Uterus (tissue), 4 donors: ENCODE data around the gene RRP36. TPM values are rescaled to one million over a fixed set of nuclear protein-coding genes. Genes with fewer than 3 reads are reported as not detected.

ENCODE experiments used
- DNase-seq, 2 donors: peaks; one replicate each; pipeline ENCODE4 v3.0.0-alpha.2; 2019 to 2020
- H3K27ac ChIP-seq, 2 donors: fragments of 200-600 bp; sonication (generic); 1 replicate in 1 of 2; 2 replicates in 1 of 2; pipeline ENCODE4 v1.5.1; 2016 to 2018
- H3K27me3 ChIP-seq, 2 donors: fragments of 200-600 bp; sonication (generic); one replicate each; pipeline ENCODE4 v1.5.1; 2018 to 2019; ENCODE audit warnings: control low read depth in 1 of 2
- H3K36me3 ChIP-seq, 2 donors: fragments of 200-600 bp; sonication (generic); one replicate each; pipeline ENCODE4 v1.5.1; 2019; ENCODE audit warnings: control low read depth in 1 of 2
- H3K4me1 ChIP-seq, 2 donors: fragments of 200-600 bp; sonication (generic); one replicate each; pipeline ENCODE4 v1.5.1; 2018 to 2019; ENCODE audit warnings: control low read depth in 1 of 2
- H3K4me3 ChIP-seq, 2 donors: fragments of 200-600 bp; sonication (generic); 1 replicate in 1 of 2; 2 replicates in 1 of 2; pipeline ENCODE4 v1.5.1; 2018 to 2019; ENCODE audit warnings: mild to moderate bottlenecking in 1 of 2
- H3K9me3 ChIP-seq, 2 donors: fragments of 200-600 bp; sonication (generic); one replicate each; pipeline ENCODE4 v1.5.1; 2019; ENCODE audit warnings: control low read depth in 1 of 2
- CTCF ChIP-seq, 4 experiments: fragments of 200-600 bp in 2 of 4; fragments of 450-650 bp in 2 of 4; sonication (generic) in 2 of 4; IDR thresholded peaks; one replicate each; pipeline ENCODE4 v1.5.1; 2016 to 2019; ENCODE audit warnings: antibody characterized with exemption in 4 of 4, mild to moderate bottlenecking in 2 of 4, moderate library complexity in 1 of 4
- POLR2A ChIP-seq, 2 donors: fragments of 450-650 bp; IDR thresholded peaks; one replicate each; pipeline ENCODE4 v1.6.1; 2016; ENCODE audit warnings: antibody characterized with exemption in 2 of 2, mild to moderate bottlenecking in 1 of 2, moderate library complexity in 1 of 2
- intact Hi-C: fragments of 100-400 bp; cut with DNase I; formaldehyde crosslinking; loops from one replicate; pipeline ENCODE4 v1.15.1; 2023; ENCODE audit warnings: low total_unique reads
- total RNA-seq, 4 donors: library from RNA; depleted of rRNA in 3 of 4; stranded (reverse); fragments of >200 nt in 3 of 4; gene quantifications; one replicate each; pipeline versions ENCODE4 v1.1.0 to v1.2.4, GENCODE V29; 2014 to 2023
- donor health status: DM: yes; HTN: yes; CAD: no.

The RRP36 gene
- total RNA-seq, 4 donors from 2014 or later = 30.5 to 57.2 (median 45.9) TPM

GRCh38 chr6:43074847-43075669 is 53.6 kb downstream of the RRP36 start:
- H3K4me3 ChIP-seq = peak overlapping the region; percentile 69 to 80
- H3K9me3 ChIP-seq = no peaks in the 10 kb centered on the region
- peaks cover 0 to 4% of the 10 kb centered on the region in 2 donors for H3K4me1 ChIP-seq
- H3K27me3 ChIP-seq = no peaks in the 10 kb centered on the region
- DNase-seq = peak; percentile 88 to 92
- no peak for TF ChIP-seq CTCF (IDR thresholded peaks at IDR 0.05)
- no peak for TF ChIP-seq POLR2A (IDR thresholded peaks at IDR 0.05)
- H3K27ac ChIP-seq = peak overlapping the region; percentile 85 to 94
- no peaks in the 10 kb centered on the region for H3K36me3 ChIP-seq
- intact Hi-C loops = loop anchor here (10.0 kb wide), 1 partner anchor 50 kb away; no protein-coding TSS in a partner anchor

GRCh38 chr6:43075670-43076463 is 54.4 kb downstream of the RRP36 start, which contains the start of gene PTK7:
TSS of gene PTK7 (plus strand) at chr6:43076314. CDS start at chr6:43076489, 175 bp downstream.
- intact Hi-C loops = loop anchor here (10.0 kb wide), 1 partner anchor 49 kb away; no protein-coding TSS in a partner anchor
- Histone ChIP-seq H3K4me3 (peak within 1 kb of the TSS; percentile 69 to 80), H3K27me3 (no peaks in the 10 kb centered on the region), H3K36me3 (no peaks in the 10 kb centered on the region), H3K9me3 (no peaks in the 10 kb centered on the region), H3K27ac (peak within 1 kb of the TSS; percentile 85 to 94), H3K4me1 (peaks cover 0 to 4% of the 10 kb centered on the region in 2 donors)
- TF ChIP-seq POLR2A (IDR thresholded peaks at IDR 0.05) = peak in 1 of 2 donors; percentile 60
- TF ChIP-seq CTCF (IDR thresholded peaks at IDR 0.05) = no peak
- DNase-seq = peak; percentile 69 to 79

GRCh38 chr6:43076464-43077332 is 55.3 kb downstream of the RRP36 start:
- H3K4me1 ChIP-seq = peaks cover 0 to 4% of the 10 kb centered on the region in 2 donors
- H3K9me3 ChIP-seq = no peaks in the 10 kb centered on the region
- intact Hi-C loops = loop anchor here (10.0 kb wide), 1 partner anchor 48 kb away; no protein-coding TSS in a partner anchor
- no peaks in the 10 kb centered on the region for H3K36me3 ChIP-seq
- H3K27me3 ChIP-seq = no peaks in the 10 kb centered on the region
- peak; percentile 47 for DNase-seq
- TF ChIP-seq POLR2A (IDR thresholded peaks at IDR 0.05) = no peak
- TF ChIP-seq CTCF (IDR thresholded peaks at IDR 0.05) = no peak
- peak overlapping the region; percentile 69 to 80 for H3K4me3 ChIP-seq
- peak overlapping the region; percentile 85 to 94 for H3K27ac ChIP-seq

- TF ChIP-seq POLR2A (IDR thresholded peaks at IDR 0.05) = no peak
- TF ChIP-seq CTCF (IDR thresholded peaks at IDR 0.05) = no peak
Observed at GRCh38 chr6:43077333-43077809, 55.9 kb downstream of the RRP36 start.

More at GRCh38 chr6:43077333-43077809, 55.9 kb downstream of the RRP36 start:
- H3K36me3 ChIP-seq = no peaks in the 10 kb centered on the region
- H3K27me3 ChIP-seq = no peaks in the 10 kb centered on the region
- peaks cover 0 to 4% of the 10 kb centered on the region in 2 donors for H3K4me1 ChIP-seq
- no peak for DNase-seq
- no peaks in the 10 kb centered on the region for H3K9me3 ChIP-seq
- peak overlapping the region; percentile 69 to 80 for H3K4me3 ChIP-seq
- peak overlapping the region; percentile 85 to 94 for H3K27ac ChIP-seq
- intact Hi-C loops = loop anchor here (10.0 kb wide), 1 partner anchor 47 kb away; no protein-coding TSS in a partner anchor
